ENCODE measurements around the gene MICAL2. TPM values are rescaled to one million over a fixed set of nuclear protein-coding genes. Genes with fewer than 3 reads are reported as not detected.

Gene MICAL2
- total and polyA plus RNA-seq, 7 donors = 6.8 to 45.7 (median 15.0) TPM

GRCh38 chr11:12064954-12065280 lies 45.5 kb upstream of the MICAL2 start:
- Histone ChIP-seq H3K36me3 (ENCODE audit: insufficient read depth in 1 of 2, low read depth in 1 of 2) (no peaks in the 10 kb centered on the region), H3K4me1 (peaks cover 23% of the 10 kb centered on the region), H3K4me3 (no peak overlapping the region), H3K27me3 (ENCODE audit: insufficient read depth in 3 of 3, low read length in 2 of 3) (no peaks in the 10 kb centered on the region), H3K27ac (no peak overlapping the region), H3K9me3 (no peaks in the 10 kb centered on the region)
- DNase-seq (no peak), ATAC-seq (no peak)
- 97 to 98% (median 97%) methylated on average over 3 of the region's 3 CpGs for WGBS, 3 donors
- TF ChIP-seq CTCF (IDR thresholded peaks at IDR 0.05) = no peak
- intact Hi-C loops (cut with DNase I) = no loop called here

- H3K36me3 ChIP-seq (ENCODE audit: insufficient read depth in 1 of 2, low read depth in 1 of 2) = no peaks in the 10 kb centered on the region
- intact Hi-C loops (cut with DNase I) = no loop called here
- 36 to 72% (median 49%) methylated on average over 7 of the region's 7 CpGs for WGBS, 3 donors
- TF ChIP-seq CTCF (IDR thresholded peaks at IDR 0.05) = no peak
- ATAC-seq = peak; percentile 85 to 92 (median 87)
- no peaks in the 10 kb centered on the region for H3K27me3 ChIP-seq (ENCODE audit: insufficient read depth in 3 of 3, low read length in 2 of 3)
- no peaks in the 10 kb centered on the region for H3K9me3 ChIP-seq
- H3K4me1 ChIP-seq = peaks cover 30% of the 10 kb centered on the region
- H3K4me3 ChIP-seq = no peak overlapping the region
- peak overlapping the region; percentile 92 for H3K27ac ChIP-seq
- DNase-seq = peak in 1 of 2 donors; percentile 62
These were observed 44.2 kb upstream of the MICAL2 start for GRCh38 chr11:12066056-12066798.

- Histone ChIP-seq H3K9me3 (no peaks in the 10 kb centered on the region), H3K27ac (peak overlapping the region; percentile 92), H3K36me3 (ENCODE audit: insufficient read depth in 1 of 2, low read depth in 1 of 2) (no peaks in the 10 kb centered on the region), H3K4me1 (peaks cover 30% of the 10 kb centered on the region), H3K4me3 (no peak overlapping the region), H3K27me3 (ENCODE audit: insufficient read depth in 3 of 3, low read length in 2 of 3) (no peaks in the 10 kb centered on the region)
- TF ChIP-seq CTCF (IDR thresholded peaks at IDR 0.05) = no peak
- DNase-seq (peak; percentile 58 to 85), ATAC-seq (peak; percentile 80 to 84 (median 82))
- intact Hi-C loops (cut with DNase I) = no loop called here
- WGBS, 3 donors = 19 to 32% (median 24%) methylated on average over 8 of the region's 8 CpGs
These were observed 43.4 kb upstream of the MICAL2 start for GRCh38 chr11:12066799-12067508.

- H3K27ac ChIP-seq = peak overlapping the region; percentile 92
- TF ChIP-seq CTCF (IDR thresholded peaks at IDR 0.05) = no peak
- H3K36me3 ChIP-seq (ENCODE audit: insufficient read depth in 1 of 2, low read depth in 1 of 2) = no peaks in the 10 kb centered on the region
- ATAC-seq (no peak), DNase-seq (no peak)
- no peak overlapping the region for H3K4me3 ChIP-seq
- no peaks in the 10 kb centered on the region for H3K9me3 ChIP-seq
- intact Hi-C loops (cut with DNase I) = no loop called here
- peaks cover 30% of the 10 kb centered on the region for H3K4me1 ChIP-seq
- H3K27me3 ChIP-seq (ENCODE audit: insufficient read depth in 3 of 3, low read length in 2 of 3) = no peaks in the 10 kb centered on the region
- WGBS, 3 donors = 66 to 90% (median 75%) methylated on average over 5 of the region's 5 CpGs
These were observed 42.5 kb upstream of the MICAL2 start for GRCh38 chr11:12067796-12068357.

Measured in psoas muscle (tissue), 8 donors.